ENCODE results near the gene PGP.

DNA sequence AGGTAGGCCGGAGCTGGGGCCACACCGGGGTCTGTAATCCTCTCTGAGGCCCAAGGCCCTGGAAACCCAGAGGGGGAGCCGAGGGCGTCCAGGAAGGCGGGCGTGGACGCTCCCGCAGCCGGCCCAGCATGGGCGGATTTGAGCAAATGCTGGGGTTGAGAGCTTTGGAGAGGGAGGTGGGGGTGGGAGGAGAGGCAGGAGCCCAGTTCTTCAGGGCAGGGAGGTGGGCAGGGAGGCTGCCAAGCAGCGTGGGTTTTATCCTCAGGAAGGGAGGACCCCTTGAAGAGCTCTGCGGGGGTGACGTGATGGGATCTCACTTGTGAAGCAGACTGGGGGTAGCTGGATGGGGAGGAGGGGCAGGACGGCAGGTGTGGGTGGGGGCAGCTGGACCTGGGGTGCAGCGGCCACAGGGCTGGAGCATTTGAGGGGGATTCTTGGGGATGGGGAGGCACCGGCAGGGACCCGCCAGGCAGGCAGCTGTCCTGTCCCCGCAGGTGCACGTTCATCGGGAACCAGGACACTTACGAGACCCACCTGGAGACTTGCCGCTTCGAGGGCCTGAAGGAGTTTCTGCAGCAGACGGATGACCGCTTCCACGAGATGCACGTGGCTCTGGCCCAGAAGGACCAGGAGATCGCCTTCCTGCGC lies 41.8 kb downstream of the PGP start:
- TF ChIP-seq, protein P1, sequence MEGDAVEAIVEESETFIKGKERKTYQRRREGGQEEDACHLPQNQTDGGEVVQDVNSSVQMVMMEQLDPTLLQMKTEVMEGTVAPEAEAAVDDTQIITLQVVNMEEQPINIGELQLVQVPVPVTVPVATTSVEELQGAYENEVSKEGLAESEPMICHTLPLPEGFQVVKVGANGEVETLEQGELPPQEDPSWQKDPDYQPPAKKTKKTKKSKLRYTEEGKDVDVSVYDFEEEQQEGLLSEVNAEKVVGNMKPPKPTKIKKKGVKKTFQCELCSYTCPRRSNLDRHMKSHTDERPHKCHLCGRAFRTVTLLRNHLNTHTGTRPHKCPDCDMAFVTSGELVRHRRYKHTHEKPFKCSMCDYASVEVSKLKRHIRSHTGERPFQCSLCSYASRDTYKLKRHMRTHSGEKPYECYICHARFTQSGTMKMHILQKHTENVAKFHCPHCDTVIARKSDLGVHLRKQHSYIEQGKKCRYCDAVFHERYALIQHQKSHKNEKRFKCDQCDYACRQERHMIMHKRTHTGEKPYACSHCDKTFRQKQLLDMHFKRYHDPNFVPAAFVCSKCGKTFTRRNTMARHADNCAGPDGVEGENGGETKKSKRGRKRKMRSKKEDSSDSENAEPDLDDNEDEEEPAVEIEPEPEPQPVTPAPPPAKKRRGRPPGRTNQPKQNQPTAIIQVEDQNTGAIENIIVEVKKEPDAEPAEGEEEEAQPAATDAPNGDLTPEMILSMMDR (optimal IDR thresholded peaks at IDR 0.05 in 1 of 3, IDR thresholded peaks at IDR 0.05 in 1 of 3, conservative IDR thresholded peaks at IDR 0.05 in 1 of 3; ENCODE audit: extremely low read depth in 1 of 3, insufficient read depth in 2 of 3, low read length in 3 of 3): no peak
- TF ChIP-seq EZH2 (IDR thresholded peaks at IDR 0.05; ENCODE audit: low read length): no peak
